ENCODE data around the gene IL4I1. TPM values are rescaled to one million over a fixed set of nuclear protein-coding genes. Genes with fewer than 3 reads are reported as not detected.

The IL4I1 gene
- total and polyA plus RNA-seq, 2 of the 8 experiments (the other 6 are each of a cell fraction or from before 2014, with no cell fraction given), result 0.41 to 0.76 TPM

DNA sequence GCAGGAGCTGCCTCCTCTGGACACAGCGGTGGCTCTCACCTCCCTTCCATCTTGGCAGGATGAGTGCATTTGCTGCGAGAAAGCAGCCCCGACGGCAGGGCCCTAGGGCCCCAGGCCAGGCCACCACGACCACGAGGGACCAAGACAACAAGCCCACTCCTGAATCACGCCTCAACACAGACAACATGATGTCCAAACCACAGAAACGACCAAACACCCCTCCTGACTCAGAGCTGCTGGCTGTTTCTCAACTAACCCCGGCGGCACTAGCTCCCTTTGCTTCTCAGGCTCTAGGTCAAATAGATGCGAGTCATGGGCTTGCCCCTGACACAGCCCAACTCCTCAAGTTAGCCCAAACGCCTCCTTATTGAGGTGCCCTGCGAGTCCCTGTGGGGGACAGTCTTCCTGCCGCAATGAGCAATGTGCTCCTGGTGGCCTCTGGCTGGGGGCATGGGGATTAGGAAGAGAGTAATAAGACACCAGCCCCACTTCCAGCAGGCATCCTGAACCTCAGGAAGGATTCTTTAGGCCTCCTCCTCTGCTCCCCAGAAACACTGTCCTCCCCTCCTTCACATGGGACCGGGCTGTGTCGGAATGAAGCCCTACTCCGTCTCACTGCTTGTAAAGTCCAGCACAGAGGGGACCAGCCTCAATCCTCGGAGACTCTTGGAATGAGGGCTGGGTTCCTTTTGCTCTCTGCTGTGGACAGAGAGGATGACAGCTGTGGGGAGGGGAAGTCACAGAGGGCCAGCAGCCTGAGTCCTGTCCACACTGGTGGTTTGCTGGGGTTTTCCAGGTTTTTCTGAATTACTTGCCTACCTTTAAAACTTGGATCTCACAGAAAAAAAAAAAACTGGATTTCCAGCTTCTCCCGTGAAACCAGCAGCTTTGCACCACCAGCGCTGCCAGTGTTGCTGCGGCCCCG lies 25.4 kb upstream of the IL4I1 start (continued):
- TF ChIP-seq, protein P1, sequence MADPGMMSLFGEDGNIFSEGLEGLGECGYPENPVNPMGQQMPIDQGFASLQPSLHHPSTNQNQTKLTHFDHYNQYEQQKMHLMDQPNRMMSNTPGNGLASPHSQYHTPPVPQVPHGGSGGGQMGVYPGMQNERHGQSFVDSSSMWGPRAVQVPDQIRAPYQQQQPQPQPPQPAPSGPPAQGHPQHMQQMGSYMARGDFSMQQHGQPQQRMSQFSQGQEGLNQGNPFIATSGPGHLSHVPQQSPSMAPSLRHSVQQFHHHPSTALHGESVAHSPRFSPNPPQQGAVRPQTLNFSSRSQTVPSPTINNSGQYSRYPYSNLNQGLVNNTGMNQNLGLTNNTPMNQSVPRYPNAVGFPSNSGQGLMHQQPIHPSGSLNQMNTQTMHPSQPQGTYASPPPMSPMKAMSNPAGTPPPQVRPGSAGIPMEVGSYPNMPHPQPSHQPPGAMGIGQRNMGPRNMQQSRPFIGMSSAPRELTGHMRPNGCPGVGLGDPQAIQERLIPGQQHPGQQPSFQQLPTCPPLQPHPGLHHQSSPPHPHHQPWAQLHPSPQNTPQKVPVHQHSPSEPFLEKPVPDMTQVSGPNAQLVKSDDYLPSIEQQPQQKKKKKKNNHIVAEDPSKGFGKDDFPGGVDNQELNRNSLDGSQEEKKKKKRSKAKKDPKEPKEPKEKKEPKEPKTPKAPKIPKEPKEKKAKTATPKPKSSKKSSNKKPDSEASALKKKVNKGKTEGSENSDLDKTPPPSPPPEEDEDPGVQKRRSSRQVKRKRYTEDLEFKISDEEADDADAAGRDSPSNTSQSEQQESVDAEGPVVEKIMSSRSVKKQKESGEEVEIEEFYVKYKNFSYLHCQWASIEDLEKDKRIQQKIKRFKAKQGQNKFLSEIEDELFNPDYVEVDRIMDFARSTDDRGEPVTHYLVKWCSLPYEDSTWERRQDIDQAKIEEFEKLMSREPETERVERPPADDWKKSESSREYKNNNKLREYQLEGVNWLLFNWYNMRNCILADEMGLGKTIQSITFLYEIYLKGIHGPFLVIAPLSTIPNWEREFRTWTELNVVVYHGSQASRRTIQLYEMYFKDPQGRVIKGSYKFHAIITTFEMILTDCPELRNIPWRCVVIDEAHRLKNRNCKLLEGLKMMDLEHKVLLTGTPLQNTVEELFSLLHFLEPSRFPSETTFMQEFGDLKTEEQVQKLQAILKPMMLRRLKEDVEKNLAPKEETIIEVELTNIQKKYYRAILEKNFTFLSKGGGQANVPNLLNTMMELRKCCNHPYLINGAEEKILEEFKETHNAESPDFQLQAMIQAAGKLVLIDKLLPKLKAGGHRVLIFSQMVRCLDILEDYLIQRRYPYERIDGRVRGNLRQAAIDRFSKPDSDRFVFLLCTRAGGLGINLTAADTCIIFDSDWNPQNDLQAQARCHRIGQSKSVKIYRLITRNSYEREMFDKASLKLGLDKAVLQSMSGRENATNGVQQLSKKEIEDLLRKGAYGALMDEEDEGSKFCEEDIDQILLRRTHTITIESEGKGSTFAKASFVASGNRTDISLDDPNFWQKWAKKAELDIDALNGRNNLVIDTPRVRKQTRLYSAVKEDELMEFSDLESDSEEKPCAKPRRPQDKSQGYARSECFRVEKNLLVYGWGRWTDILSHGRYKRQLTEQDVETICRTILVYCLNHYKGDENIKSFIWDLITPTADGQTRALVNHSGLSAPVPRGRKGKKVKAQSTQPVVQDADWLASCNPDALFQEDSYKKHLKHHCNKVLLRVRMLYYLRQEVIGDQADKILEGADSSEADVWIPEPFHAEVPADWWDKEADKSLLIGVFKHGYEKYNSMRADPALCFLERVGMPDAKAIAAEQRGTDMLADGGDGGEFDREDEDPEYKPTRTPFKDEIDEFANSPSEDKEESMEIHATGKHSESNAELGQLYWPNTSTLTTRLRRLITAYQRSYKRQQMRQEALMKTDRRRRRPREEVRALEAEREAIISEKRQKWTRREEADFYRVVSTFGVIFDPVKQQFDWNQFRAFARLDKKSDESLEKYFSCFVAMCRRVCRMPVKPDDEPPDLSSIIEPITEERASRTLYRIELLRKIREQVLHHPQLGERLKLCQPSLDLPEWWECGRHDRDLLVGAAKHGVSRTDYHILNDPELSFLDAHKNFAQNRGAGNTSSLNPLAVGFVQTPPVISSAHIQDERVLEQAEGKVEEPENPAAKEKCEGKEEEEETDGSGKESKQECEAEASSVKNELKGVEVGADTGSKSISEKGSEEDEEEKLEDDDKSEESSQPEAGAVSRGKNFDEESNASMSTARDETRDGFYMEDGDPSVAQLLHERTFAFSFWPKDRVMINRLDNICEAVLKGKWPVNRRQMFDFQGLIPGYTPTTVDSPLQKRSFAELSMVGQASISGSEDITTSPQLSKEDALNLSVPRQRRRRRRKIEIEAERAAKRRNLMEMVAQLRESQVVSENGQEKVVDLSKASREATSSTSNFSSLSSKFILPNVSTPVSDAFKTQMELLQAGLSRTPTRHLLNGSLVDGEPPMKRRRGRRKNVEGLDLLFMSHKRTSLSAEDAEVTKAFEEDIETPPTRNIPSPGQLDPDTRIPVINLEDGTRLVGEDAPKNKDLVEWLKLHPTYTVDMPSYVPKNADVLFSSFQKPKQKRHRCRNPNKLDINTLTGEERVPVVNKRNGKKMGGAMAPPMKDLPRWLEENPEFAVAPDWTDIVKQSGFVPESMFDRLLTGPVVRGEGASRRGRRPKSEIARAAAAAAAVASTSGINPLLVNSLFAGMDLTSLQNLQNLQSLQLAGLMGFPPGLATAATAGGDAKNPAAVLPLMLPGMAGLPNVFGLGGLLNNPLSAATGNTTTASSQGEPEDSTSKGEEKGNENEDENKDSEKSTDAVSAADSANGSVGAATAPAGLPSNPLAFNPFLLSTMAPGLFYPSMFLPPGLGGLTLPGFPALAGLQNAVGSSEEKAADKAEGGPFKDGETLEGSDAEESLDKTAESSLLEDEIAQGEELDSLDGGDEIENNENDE (IDR thresholded peaks at IDR 0.05; ENCODE audit: insufficient replicate concordance, low read length), result no peak
- TF ChIP-seq POLR2A (IDR thresholded peaks at IDR 0.05; ENCODE audit: control extremely low read depth in 1 of 2, low read depth in 2 of 2, low read length in 2 of 2), result peak in 1 of 2 experiments; percentile 22; a peak in 2 of 3 replicates
- TF ChIP-seq POLR2AphosphoS5 (IDR thresholded peaks at IDR 0.05; ENCODE audit: low read depth, low read length), result 0 out of 2 replicates have a peak, but pooled peaks have one; percentile 1

Measured in H1 (cell line).